KG1 (cell line): Measurements from ENCODE around the gene LAD1.

ENCODE experiments used
- DNase-seq: peaks from one replicate; lab custom pipeline; 2025; lab: John Stamatoyannopoulos, UW

LAD1 gene

DNA sequence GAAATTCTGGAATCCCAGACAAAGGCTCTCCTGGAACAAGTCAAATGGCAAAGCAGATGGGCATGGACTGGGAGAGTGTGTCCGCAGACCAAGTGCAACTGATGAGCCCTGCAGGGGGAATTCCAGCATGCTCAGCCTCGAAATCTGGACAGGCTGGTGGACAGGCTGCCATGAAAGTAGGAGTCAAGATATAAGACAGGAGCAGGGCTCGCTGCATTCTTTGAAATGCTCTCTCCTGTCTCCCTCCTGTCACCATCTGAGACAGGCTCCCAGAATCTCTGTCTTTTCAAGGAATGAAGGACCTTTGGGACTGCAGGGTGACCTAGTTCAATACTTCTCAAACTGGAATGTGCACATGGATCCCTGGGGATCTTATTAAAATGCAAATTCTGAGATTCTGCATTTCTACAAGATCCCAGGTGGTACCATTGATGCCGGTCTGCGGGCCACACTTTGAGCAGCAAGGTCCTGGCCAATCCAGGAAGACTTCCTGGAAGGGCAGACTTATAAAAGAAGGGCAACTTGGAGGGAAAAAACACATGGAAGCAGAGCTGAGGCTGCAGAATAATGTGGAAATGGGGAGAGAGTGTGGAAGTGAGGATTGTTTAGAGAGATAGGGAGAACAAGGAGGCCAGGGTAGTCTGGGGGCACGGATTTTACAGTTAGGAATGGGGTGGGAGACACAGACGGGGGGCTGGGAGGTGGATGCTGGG is 51.5 kb downstream of the LAD1 start:
- DNase-seq: no peak

DNA sequence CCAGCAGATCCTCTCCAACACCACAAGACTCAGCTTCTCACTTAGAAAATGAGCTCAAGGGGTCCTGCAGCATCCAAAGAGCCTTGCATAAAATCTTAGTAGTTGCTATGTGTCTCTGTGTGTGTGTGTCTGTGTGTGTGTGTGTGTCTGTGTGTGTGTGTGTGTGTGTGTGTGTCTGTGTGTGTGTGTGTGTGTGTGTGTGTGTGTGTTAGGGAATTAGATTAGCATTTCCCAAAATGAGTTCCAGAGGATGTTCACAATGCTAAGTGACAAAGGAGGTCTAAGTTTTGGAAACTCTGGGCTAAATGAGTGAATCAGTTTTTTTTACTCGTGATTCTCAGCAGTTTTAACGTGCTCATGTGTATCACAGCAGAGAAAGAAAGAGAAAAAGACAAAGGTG is 52.1 kb downstream of the LAD1 start:
- no peak for DNase-seq

DNA sequence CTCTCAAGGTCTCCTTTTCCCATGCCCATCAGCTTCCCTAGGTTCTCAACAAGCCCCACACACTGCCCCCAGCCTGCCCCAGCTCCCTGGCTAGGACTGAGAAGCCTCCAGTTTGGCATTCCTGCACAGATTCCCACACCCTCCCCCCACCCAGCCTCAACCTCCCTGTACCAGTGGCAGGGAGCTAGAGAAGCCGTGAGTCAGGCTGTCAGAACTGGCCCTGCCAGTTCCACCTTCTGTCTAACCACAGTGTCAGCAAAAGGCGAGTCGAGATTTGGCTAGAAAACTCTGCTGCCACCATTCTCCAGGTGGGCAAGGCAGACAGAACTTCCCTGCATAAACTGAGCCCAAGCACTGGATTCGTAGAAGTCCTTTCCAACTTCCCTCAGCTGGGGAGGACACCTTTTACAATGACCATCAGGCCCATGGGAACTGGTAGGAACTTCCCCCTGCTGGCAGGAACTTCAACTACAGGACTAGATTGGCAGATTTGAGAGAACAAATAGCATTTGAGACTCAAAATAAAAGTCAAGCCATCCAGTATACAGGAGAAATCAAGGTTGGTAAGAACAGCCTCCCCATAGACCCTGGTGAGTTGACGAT is 52.7 kb downstream of the LAD1 start:
- DNase-seq: no peak

DNA sequence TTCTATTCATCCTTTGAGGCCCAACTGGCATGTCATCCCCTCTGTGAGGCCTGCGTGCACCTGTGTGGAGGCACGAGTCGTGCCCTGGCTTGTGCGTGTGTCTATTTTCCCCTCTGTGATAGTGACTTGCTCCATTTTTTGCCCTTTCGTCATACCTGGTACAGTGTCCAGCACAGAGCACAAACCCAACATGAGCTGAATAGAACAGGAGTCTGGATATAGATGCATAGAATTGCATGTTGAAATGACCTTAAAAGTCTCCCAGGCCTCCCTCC is 54.1 kb downstream of the LAD1 start:
- no peak for DNase-seq

DNA sequence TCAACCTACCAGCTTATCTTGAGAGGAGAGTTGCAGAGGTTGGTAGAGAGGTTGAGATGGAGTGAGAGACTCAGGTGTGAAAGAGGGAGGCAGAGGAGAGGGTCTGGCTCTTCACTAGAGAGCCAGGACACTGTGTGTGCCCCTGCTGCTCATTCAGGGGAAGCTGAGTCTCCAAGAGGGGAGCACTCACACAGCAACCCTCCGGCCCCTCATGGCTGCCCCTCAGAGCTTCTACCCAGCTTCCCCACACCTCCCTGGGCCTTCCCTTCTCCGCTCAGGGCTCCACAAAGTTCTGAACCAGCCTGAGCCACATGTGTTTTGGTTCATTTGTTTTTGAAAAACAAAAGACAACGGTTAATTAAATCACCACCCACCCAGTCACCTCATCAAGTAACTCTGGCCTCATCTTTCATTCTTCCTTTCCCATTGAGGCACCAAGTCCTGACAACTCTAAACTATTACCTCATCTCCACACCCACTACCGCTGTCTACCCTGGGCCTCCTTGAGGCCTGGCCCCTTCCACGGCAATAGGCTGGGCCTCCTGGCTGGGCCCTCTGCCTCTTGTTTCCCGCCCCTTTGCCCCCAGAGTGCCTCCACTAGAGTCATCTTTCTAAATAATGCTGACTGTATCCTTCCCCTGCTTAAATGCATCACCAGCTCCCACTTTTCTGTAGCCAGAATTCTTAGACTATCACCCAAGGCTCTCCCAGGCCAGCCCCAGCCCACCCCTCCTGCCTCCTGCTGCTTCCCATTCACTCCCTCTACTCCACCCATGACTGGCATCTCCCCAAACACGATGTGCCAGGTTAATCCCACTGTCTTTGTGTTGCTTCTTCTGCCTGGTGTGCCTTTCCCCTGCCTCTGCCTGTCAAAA is 54.7 kb downstream of the LAD1 start:
- DNase-seq: no peak

DNA sequence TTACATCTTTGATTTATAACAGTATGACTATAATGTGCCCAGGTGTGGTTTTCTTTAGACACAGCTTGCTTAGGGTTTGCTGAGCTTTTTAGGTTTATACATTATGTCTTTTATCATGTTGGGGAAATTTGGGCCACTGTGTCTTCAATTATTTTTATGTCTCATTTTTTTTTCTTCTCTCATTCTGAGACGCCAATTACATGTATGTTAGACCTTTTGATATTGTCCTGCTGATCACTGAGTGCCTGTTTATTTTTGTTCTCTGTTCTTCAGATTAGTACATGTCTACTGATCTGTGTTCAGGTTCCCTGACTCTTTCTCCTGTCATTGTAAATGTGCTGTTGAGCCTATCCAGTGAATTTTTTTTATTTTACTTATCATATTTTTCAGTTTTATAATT is 57.7 kb downstream of the LAD1 start:
- no peak for DNase-seq

DNA sequence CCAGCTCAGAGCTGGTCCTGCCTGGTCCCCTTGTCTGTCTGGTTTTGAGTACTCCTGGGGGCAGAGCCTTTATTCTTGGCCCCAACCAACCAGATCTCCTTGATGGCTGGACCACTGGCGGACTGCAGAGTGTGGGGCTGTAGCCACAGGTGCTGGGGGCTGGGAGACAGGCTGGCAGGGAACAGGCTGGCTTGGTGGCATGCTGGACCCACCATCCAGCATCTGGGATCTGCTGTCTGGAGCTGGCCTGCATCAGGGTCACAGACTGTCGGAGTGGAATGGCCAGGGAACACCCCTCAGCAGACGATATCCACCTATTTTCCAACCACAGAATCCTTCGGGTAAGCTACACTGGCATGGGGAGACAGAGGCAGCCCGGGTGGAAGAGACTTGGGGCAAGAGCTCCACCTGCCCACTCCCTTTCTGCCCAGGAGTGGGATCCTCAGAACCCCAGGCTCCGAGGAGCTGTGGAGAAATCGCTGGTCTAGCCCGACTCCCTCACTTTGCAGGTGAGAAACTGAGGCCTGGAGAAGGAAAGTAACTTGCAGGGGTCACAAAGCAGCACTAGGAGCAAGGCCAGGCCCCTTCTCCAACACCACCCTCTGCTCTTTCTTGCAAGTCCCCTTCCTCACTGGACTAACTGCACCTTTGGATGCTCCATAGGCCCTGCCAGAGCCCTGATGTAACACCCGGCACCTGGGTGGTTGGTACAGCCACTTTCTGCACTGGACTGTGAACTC is 62.2 kb downstream of the LAD1 start:
- no peak for DNase-seq

DNA sequence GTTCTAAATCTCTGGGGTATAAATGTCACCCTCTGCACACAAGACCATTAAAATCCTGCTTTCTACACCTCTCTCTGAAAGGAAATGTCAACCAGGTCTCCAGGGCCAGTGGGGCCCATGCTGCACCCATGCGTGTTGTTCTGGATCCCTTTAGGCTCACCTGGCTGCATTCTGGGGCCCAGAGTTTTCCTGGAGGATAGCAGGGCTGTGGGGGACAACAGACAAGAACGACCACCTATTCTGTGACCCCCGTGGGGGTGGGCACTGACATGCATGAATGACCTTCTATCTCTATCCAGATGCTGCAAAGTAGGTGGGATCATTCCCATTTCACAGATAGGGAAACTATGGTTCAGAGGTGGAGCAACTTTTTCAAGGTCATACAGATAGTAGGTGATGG is 63.2 kb downstream of the LAD1 start:
- DNase-seq: no peak

DNA sequence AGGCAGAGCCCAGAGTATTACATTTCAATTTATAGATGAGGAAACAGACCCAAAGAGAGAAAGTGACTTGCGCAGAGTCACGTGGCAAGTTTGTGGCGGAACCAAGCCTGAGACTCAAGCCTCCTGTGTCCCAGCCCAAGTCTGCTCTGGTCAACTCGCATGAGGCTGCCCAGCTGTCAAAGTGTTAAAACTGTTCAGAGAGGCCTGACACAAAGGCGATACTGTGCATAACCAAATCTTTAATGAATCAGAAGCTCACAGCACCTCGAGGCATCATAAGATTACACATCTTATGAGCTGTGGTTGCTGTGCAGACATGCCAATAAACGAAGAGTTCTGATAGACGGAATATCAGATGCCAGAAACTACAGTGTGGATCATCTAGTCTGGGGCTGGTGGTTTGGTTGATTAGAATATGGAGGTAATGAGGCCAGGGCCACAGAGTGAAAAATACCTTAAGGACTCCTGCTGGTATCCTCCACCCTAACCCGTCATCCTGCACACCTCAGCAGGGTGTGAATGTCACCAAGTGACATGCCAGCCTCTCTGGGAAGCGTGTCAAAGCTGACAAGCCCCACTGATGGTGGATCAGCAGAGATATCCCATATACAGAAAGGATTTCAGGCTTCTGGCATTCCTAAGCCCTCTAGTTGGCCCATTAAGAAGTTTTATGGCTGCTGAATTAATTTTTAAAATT is 63.8 kb downstream of the LAD1 start:
- no peak for DNase-seq

DNA sequence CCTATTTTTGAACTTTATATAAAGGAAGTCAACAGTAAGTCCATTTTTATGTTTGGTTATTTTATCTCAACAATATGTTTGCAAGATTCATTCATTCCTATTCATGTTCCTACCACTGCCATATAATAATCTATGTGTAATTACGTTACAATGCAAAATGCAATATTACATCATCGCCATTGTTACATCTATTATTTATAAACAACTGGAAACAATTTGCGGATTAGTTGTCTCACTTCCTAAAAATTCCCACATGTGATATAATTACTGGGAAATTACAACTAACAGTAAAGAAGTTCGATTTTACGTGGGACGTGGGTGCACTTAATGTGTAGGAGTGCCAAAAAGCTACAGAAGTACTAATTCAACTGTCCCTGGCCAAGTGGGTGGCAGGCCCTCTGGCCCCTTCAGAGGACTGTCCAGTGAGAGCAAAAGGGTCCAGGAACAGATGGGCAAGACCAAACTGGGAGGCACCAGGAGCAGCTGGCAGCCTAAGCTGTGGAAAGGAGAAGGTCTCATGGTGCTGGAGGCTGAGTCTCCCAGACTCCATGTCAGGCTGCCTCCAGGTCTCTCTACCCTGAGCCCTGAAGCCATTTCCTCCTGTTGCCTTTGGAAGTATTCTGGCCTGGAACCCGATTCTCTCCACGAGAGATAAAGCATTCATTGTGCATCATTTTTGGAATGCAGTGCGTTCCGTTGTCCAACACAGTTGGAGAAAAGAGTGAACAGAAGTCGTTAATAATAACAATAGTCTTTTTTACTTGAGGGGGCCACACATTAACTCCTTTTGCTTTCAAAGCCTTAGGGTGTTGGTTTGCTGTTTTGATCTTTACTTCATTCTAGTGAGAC is 64.6 kb downstream of the LAD1 start:
- DNase-seq: no peak

DNA sequence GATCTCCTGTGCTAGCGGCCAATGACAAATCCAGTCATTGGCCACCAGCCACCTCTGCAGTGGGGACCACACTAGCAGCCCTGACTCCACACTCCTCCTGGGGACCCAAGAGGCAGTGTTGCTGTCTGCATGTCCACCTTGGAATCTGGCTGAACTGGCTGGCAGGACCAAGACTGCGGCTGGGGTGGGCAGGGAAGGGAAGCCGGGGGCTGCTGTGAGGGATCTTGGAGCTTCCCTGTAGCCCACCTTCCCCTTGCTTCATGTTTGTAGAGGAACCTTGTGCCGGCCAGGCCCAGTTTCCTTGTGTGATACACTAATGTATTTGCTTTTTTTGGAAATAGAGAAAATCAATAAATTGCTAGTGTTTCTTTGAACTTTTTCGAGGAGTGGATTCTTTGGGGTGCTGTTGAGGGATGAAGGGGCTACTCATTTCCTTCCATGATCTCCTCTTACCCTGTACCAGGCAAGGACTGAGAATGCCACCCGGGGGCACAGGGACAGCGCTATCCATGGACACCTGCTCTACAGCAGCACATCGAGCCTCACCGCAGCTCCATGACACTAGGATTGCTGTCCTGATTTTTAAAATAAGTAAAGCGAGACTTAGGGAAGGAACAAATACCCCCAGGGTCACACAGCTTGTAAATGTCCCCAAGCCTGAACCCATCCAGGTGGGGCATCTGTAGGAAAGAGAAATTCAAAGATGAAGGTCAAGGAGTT is 66.3 kb downstream of the LAD1 start:
- no peak for DNase-seq

DNA sequence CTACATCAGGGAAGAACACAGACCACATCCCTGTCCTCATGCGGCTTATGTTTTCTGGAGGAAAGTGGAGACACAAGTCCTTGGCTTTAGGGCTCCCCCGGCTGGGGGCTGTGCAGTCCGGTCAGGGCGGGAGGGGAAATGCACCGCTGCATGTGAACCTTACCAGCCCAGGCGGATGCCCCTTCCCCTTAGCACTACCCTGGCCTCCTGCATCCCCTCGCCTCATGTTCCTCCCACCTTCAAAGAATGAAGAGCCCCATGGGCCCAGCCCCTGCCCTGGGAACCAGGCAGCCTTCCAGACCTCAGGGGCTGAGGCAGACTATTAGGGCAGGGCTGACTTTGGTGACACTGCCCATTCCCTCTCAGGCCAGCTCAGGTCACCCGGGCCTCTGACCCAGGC is 67.1 kb downstream of the LAD1 start:
- DNase-seq: no peak

DNA sequence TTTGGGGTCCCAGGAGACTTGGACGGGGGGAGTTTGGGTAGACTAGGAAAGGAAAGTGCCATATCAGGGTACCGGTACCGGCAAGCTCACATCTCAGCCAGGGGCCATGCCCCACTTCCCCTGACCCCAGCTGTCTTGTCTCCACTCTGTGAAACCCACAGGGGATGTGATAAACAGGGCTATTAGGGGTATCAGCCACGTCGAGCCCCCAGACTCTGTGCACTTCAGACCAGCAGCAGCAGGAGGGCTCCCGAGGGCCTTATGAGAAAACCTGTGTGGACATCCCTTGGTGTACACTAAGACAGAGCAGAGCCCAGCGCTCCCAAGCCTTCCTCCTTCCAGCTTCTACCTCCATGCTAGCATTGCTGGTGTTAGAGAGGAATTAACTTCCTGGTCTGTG is 68.0 kb downstream of the LAD1 start:
- DNase-seq: no peak
